ENCODE measurements around the gene PYCR2. TPM values are rescaled to one million over a fixed set of nuclear protein-coding genes. Genes with fewer than 3 reads are reported as not detected.

The PYCR2 gene
- polyA plus RNA-seq, 4 donors, result 31.9 to 68.0 (median 36.7) TPM

GRCh38 chr1:225921734-225922709, 2.0 kb downstream of the PYCR2 start:
- FAIRE-seq (no peak), DNase-seq (peak in 1 of 2 donors; percentile 47)
- WGBS, 3 donors, result 90 to 94% (median 92%) methylated on average over 23 of the region's 23 CpGs
- Histone ChIP-seq H3K9me3 (ENCODE audit: control insufficient read depth in 2 of 2, insufficient read depth in 1 of 2, low read depth in 1 of 2, low read length in 1 of 2) (no peaks in the 10 kb centered on the region), H3K4me1 (ENCODE audit: control insufficient read depth in 3 of 3, insufficient read depth in 2 of 3, low read depth in 1 of 3, low read length in 2 of 3) (peaks cover 0 to 13% (median 6%) of the 10 kb centered on the region in 3 donors), H3K4me3 (ENCODE audit: low read depth in 1 of 3, low read length in 3 of 3) (no peak overlapping the region), H3K27ac (ENCODE audit: low read depth in 1 of 3, low read length in 2 of 3) (no peak overlapping the region), H3K36me3 (ENCODE audit: control insufficient read depth in 3 of 3, insufficient read depth in 2 of 3, low read depth in 1 of 3, low read length in 3 of 3) (peaks cover 0 to 43% (median 2%) of the 10 kb centered on the region in 3 donors), H3K27me3 (ENCODE audit: control insufficient read depth in 3 of 3, insufficient read depth in 3 of 3, low read length in 3 of 3) (no peaks in the 10 kb centered on the region)

DNA sequence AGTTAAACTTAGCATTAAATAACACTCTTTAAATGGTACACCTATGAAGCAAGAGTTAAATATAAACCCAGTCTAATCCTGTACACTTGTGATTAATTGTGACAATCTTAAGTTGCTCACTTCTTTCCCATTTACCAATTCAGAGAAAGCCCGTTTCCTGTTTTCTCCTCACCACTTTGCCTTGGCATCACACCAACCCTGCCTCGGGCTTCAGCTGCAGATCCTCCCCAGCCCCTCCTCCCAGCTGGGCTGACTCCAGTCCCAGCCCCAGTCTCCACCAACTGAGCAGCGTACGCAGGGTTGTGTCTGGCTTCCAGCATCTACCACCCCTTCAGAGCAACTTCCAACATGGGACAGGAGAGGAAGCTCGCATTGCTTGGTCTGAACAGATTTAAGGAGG, 4.1 kb downstream of the PYCR2 start:
- H3K36me3 ChIP-seq (ENCODE audit: control insufficient read depth in 3 of 3, insufficient read depth in 2 of 3, low read depth in 1 of 3, low read length in 3 of 3), result peaks cover 0 to 58% (median 2%) of the 10 kb centered on the region in 3 donors
- no peak for FAIRE-seq

GRCh38 chr1:225918280-225918679, 5.8 kb downstream of the PYCR2 start:
- 93 to 94% (median 93%) methylated on average over 4 of the region's 4 CpGs for WGBS, 3 donors
- FAIRE-seq, result no peak

More for the DNA sequence above, 4.1 kb downstream of the PYCR2 start:
- Histone ChIP-seq H3K27me3 (ENCODE audit: control insufficient read depth in 3 of 3, insufficient read depth in 3 of 3, low read length in 3 of 3) (no peaks in the 10 kb centered on the region), H3K9me3 (ENCODE audit: control insufficient read depth in 2 of 2, insufficient read depth in 1 of 2, low read depth in 1 of 2, low read length in 1 of 2) (no peaks in the 10 kb centered on the region), H3K27ac (ENCODE audit: low read depth in 1 of 3, low read length in 2 of 3) (no peak overlapping the region), H3K4me1 (ENCODE audit: control insufficient read depth in 3 of 3, insufficient read depth in 2 of 3, low read depth in 1 of 3, low read length in 2 of 3) (peaks cover 0 to 13% (median 6%) of the 10 kb centered on the region in 3 donors), H3K4me3 (ENCODE audit: low read depth in 1 of 3, low read length in 3 of 3) (no peak overlapping the region)
- no peak for DNase-seq
- 41 to 62% (median 60%) methylated on average over 5 of the region's 5 CpGs for WGBS, 3 donors

DNA sequence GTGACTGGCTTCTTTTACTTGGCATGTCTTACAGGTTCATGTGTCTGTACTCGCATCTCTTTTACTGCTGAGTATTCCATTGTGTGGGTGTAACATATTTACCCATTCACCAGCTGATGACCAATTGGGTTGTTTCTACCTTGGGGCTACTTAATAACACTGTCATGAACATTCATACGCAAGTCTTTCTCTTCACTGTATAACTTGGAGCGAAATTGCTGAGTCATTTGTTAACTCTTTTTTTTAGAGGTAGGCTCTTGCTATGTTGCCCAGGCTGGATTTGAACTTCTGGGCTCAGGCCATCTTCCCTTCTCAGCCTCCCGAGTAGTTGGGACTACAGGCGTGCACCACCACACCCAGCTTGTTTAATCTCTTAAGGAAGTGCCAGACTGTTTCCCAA, 6.5 kb downstream of the PYCR2 start:
- no peaks in the 10 kb centered on the region for H3K27me3 ChIP-seq (ENCODE audit: control insufficient read depth in 3 of 3, insufficient read depth in 3 of 3, low read length in 3 of 3)
- DNase-seq (no peak), FAIRE-seq (no peak)
- no peak overlapping the region for H3K4me3 ChIP-seq (ENCODE audit: low read depth in 1 of 3, low read length in 3 of 3)
- no peaks in the 10 kb centered on the region for H3K9me3 ChIP-seq (ENCODE audit: control insufficient read depth in 2 of 2, insufficient read depth in 1 of 2, low read depth in 1 of 2, low read length in 1 of 2)
- H3K36me3 ChIP-seq (ENCODE audit: control insufficient read depth in 3 of 3, insufficient read depth in 2 of 3, low read depth in 1 of 3, low read length in 3 of 3), result peaks cover 2 to 56% (median 2%) of the 10 kb centered on the region in 3 donors
- H3K27ac ChIP-seq (ENCODE audit: low read depth in 1 of 3, low read length in 2 of 3), result no peak overlapping the region
- peaks cover 0 to 3% (median under 1%) of the 10 kb centered on the region in 3 donors for H3K4me1 ChIP-seq (ENCODE audit: control insufficient read depth in 3 of 3, insufficient read depth in 2 of 3, low read depth in 1 of 3, low read length in 2 of 3)
- WGBS, 3 donors, result 88 to 95% (median 90%) methylated on average over 5 of the region's 5 CpGs

More at GRCh38 chr1:225918280-225918679, 5.8 kb downstream of the PYCR2 start:
- Histone ChIP-seq H3K9me3 (ENCODE audit: control insufficient read depth in 2 of 2, insufficient read depth in 1 of 2, low read depth in 1 of 2, low read length in 1 of 2) (no peaks in the 10 kb centered on the region), H3K4me1 (ENCODE audit: control insufficient read depth in 3 of 3, insufficient read depth in 2 of 3, low read depth in 1 of 3, low read length in 2 of 3) (peaks cover 0 to 8% (median 6%) of the 10 kb centered on the region in 3 donors), H3K27ac (ENCODE audit: low read depth in 1 of 3, low read length in 2 of 3) (no peak overlapping the region), H3K36me3 (ENCODE audit: control insufficient read depth in 3 of 3, insufficient read depth in 2 of 3, low read depth in 1 of 3, low read length in 3 of 3) (peaks cover 2 to 58% (median 2%) of the 10 kb centered on the region in 3 donors), H3K4me3 (ENCODE audit: low read depth in 1 of 3, low read length in 3 of 3) (no peak overlapping the region), H3K27me3 (ENCODE audit: control insufficient read depth in 3 of 3, insufficient read depth in 3 of 3, low read length in 3 of 3) (no peaks in the 10 kb centered on the region)
- DNase-seq, result no peak

- WGBS, 3 donors, result 89 to 95% (median 90%) methylated on average over 3 of the region's 3 CpGs
- no peaks in the 10 kb centered on the region for H3K9me3 ChIP-seq (ENCODE audit: control insufficient read depth in 2 of 2, insufficient read depth in 1 of 2, low read depth in 1 of 2, low read length in 1 of 2)
- peaks cover 2 to 51% (median 2%) of the 10 kb centered on the region in 3 donors for H3K36me3 ChIP-seq (ENCODE audit: control insufficient read depth in 3 of 3, insufficient read depth in 2 of 3, low read depth in 1 of 3, low read length in 3 of 3)
- no peaks in the 10 kb centered on the region for H3K27me3 ChIP-seq (ENCODE audit: control insufficient read depth in 3 of 3, insufficient read depth in 3 of 3, low read length in 3 of 3)
- peaks cover 0 to 3% (median 0%) of the 10 kb centered on the region in 3 donors for H3K4me1 ChIP-seq (ENCODE audit: control insufficient read depth in 3 of 3, insufficient read depth in 2 of 3, low read depth in 1 of 3, low read length in 2 of 3)
- no peak for FAIRE-seq
- H3K27ac ChIP-seq (ENCODE audit: low read depth in 1 of 3, low read length in 2 of 3), result no peak overlapping the region
- no peak overlapping the region for H3K4me3 ChIP-seq (ENCODE audit: low read depth in 1 of 3, low read length in 3 of 3)
- DNase-seq, result no peak
These were observed 6.9 kb downstream of the PYCR2 start for GRCh38 chr1:225917101-225917500.

- H3K36me3 ChIP-seq (ENCODE audit: control insufficient read depth in 3 of 3, insufficient read depth in 2 of 3, low read depth in 1 of 3, low read length in 3 of 3), result peaks cover 0 to 38% (median 2%) of the 10 kb centered on the region in 3 donors
- no peaks in the 10 kb centered on the region for H3K9me3 ChIP-seq (ENCODE audit: control insufficient read depth in 2 of 2, insufficient read depth in 1 of 2, low read depth in 1 of 2, low read length in 1 of 2)
- DNase-seq (no peak), FAIRE-seq (no peak)
- no peaks in the 10 kb centered on the region for H3K27me3 ChIP-seq (ENCODE audit: control insufficient read depth in 3 of 3, insufficient read depth in 3 of 3, low read length in 3 of 3)
- WGBS, 3 donors, result 89% methylated on average over 7 of the region's 7 CpGs
- H3K4me1 ChIP-seq (ENCODE audit: control insufficient read depth in 3 of 3, insufficient read depth in 2 of 3, low read depth in 1 of 3, low read length in 2 of 3), result peaks cover 0 to 5% (median 3%) of the 10 kb centered on the region in 3 donors
- H3K27ac ChIP-seq (ENCODE audit: low read depth in 1 of 3, low read length in 2 of 3), result no peak overlapping the region
- H3K4me3 ChIP-seq (ENCODE audit: low read depth in 1 of 3, low read length in 3 of 3), result no peak overlapping the region
These were observed 8.5 kb downstream of the PYCR2 start for GRCh38 chr1:225915538-225915991.

GRCh38 chr1:225914947-225915346, 9.1 kb downstream of the PYCR2 start:
- H3K27ac ChIP-seq (ENCODE audit: low read depth in 1 of 3, low read length in 2 of 3), result no peak overlapping the region
- no peaks in the 10 kb centered on the region for H3K9me3 ChIP-seq (ENCODE audit: control insufficient read depth in 2 of 2, insufficient read depth in 1 of 2, low read depth in 1 of 2, low read length in 1 of 2)
- DNase-seq (no peak), FAIRE-seq (no peak)
- WGBS, 3 donors, result 89 to 97% (median 92%) methylated on average over 6 of the region's 6 CpGs
- H3K4me3 ChIP-seq (ENCODE audit: low read depth in 1 of 3, low read length in 3 of 3), result no peak overlapping the region
- peaks cover 0 to 33% (median 2%) of the 10 kb centered on the region in 3 donors for H3K36me3 ChIP-seq (ENCODE audit: control insufficient read depth in 3 of 3, insufficient read depth in 2 of 3, low read depth in 1 of 3, low read length in 3 of 3)
- H3K27me3 ChIP-seq (ENCODE audit: control insufficient read depth in 3 of 3, insufficient read depth in 3 of 3, low read length in 3 of 3), result no peaks in the 10 kb centered on the region
- peaks cover 0 to 5% (median 0%) of the 10 kb centered on the region in 3 donors for H3K4me1 ChIP-seq (ENCODE audit: control insufficient read depth in 3 of 3, insufficient read depth in 2 of 3, low read depth in 1 of 3, low read length in 2 of 3)

- no peak overlapping the region for H3K27ac ChIP-seq (ENCODE audit: low read depth in 1 of 3, low read length in 2 of 3)
- DNase-seq, result no peak
- no peaks in the 10 kb centered on the region for H3K9me3 ChIP-seq (ENCODE audit: control insufficient read depth in 2 of 2, insufficient read depth in 1 of 2, low read depth in 1 of 2, low read length in 1 of 2)
- H3K36me3 ChIP-seq (ENCODE audit: control insufficient read depth in 3 of 3, insufficient read depth in 2 of 3, low read depth in 1 of 3, low read length in 3 of 3), result peaks cover 0 to 27% (median 2%) of the 10 kb centered on the region in 3 donors
- H3K27me3 ChIP-seq (ENCODE audit: control insufficient read depth in 3 of 3, insufficient read depth in 3 of 3, low read length in 3 of 3), result no peaks in the 10 kb centered on the region
- no peak overlapping the region for H3K4me3 ChIP-seq (ENCODE audit: low read depth in 1 of 3, low read length in 3 of 3)
- no peak for FAIRE-seq
- peaks cover 0 to 5% (median 0%) of the 10 kb centered on the region in 3 donors for H3K4me1 ChIP-seq (ENCODE audit: control insufficient read depth in 3 of 3, insufficient read depth in 2 of 3, low read depth in 1 of 3, low read length in 2 of 3)
- 88 to 90% (median 89%) methylated on average over 6 of the region's 6 CpGs for WGBS, 3 donors
These were observed 9.7 kb downstream of the PYCR2 start for GRCh38 chr1:225914391-225914790.
